VCaP (cell line): ENCODE data around the gene ATAD3A.
"Not testable (repeated sequence)": the region's sequence is repeated elsewhere in the genome, so short reads cannot be mapped to it uniquely, and the experiment has no call there.

Experiments used
- H3K27ac ChIP-seq: fragments of 450-650 bp; 2 replicates; pipeline ENCODE4 v1.5.1; 2017
- CTCF ChIP-seq: fragments of 450-650 bp; conservative IDR thresholded peaks from 2 replicates; pipeline ENCODE4 v1.5.1; 2017; ENCODE audit warnings: mild to moderate bottlenecking, moderate library complexity

ATAD3A gene

GRCh38 chr1:1507305-1507704, 4.7 kb upstream of the ATAD3A start:
- no peak for TF ChIP-seq CTCF

GRCh38 chr1:1508775-1509464, 3.0 kb upstream of the ATAD3A start:
- not testable (repeated sequence) for H3K27ac ChIP-seq

More at GRCh38 chr1:1507305-1507704, 4.7 kb upstream of the ATAD3A start:
- H3K27ac ChIP-seq = peak overlapping the region; percentile 88

- H3K27ac ChIP-seq = not testable (repeated sequence)
Observed at GRCh38 chr1:1509465-1509850, 2.5 kb upstream of the ATAD3A start.

- no peak for TF ChIP-seq CTCF
- peak overlapping the region; percentile 95 for H3K27ac ChIP-seq
Observed at GRCh38 chr1:1510912-1511532, 940 bp upstream of the ATAD3A start.

- H3K27ac ChIP-seq = peak overlapping the region; percentile 95
Observed at GRCh38 chr1:1512425-1512824, 463 bp downstream of the ATAD3A start.

GRCh38 chr1:1513675-1514074, 1.7 kb downstream of the ATAD3A start:
- peak overlapping the region; percentile 74 for H3K27ac ChIP-seq

GRCh38 chr1:1514376-1514775, 2.4 kb downstream of the ATAD3A start:
- H3K27ac ChIP-seq = not testable (repeated sequence)

- H3K27ac ChIP-seq = not testable (repeated sequence)
Observed at GRCh38 chr1:1516923-1517322, 5.0 kb downstream of the ATAD3A start.

GRCh38 chr1:1517973-1518620, 6.1 kb downstream of the ATAD3A start:
- no peak overlapping the region for H3K27ac ChIP-seq

GRCh38 chr1:1518621-1519007, 6.7 kb downstream of the ATAD3A start:
- H3K27ac ChIP-seq = not testable (repeated sequence)

More at GRCh38 chr1:1517973-1518620, 6.1 kb downstream of the ATAD3A start:
- TF ChIP-seq CTCF = no peak

- H3K27ac ChIP-seq = not testable (repeated sequence)
Observed at GRCh38 chr1:1519805-1520505, 8.0 kb downstream of the ATAD3A start.

- H3K27ac ChIP-seq = no peak overlapping the region
- TF ChIP-seq CTCF = no peak
Observed at GRCh38 chr1:1521331-1521730, 9.4 kb downstream of the ATAD3A start.

GRCh38 chr1:1522536-1522935, 10.6 kb downstream of the ATAD3A start:
- H3K27ac ChIP-seq = not testable (repeated sequence)

- not testable (repeated sequence) for H3K27ac ChIP-seq
Observed at GRCh38 chr1:1523226-1523625, 11.3 kb downstream of the ATAD3A start.

- H3K27ac ChIP-seq = not testable (repeated sequence)
Observed at GRCh38 chr1:1523651-1524050, 11.7 kb downstream of the ATAD3A start.
